ENCODE data around the gene FAM177A1.

- TF ChIP-seq CTCF (IDR thresholded peaks at IDR 0.05) (no peak), POLR2A (IDR thresholded peaks at IDR 0.05) (no peak)
Measured at GRCh38 chr14:35034440-35034833, 11.6 kb upstream of the FAM177A1 start.
